ENCODE data around the gene RNF6.

The RNF6 gene

DNA sequence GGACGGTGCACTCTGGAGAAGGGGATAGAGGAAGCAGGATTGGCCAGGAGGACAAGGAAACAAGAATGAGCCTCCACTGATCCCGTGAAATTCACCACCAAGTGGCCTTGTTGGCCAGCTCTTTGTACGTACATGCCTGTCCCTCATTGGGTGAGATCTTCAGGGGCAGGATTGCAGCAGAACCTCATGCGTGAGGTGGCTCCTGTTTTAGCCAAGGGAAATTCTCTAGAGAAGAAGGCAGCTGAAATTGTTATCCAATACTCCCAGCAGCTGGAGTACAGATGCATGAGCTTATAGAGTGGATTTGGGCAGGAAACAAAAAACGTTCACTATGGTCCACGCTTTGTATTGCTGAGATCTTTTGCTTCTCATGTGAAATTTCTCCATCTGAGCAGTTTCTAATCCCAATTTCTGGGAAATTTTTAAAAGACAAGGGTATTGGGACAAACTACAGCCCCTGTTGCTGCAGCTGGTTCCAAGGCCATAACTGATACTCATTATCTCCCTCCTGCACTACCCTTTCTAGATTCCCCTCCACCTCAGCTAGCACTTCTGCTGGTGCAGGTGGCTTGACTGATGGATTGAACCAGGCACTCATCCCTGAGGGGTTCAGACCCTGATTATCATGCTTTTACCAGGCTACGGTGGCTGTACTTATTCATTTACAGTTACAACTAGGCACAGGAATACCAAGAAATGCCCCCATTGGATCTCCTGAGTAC, 3.9 kb upstream of the RNF6 start:
- no peak for DNase-seq (ENCODE audit: low read depth in 2 of 2)

GRCh38 chr13:26222520-26223046, 469 bp upstream of the RNF6 start:
- DNase-seq (ENCODE audit: low read depth in 2 of 2): no peak

GRCh38 chr13:26221399-26221720, 754 bp downstream of the RNF6 start:
- no peak for DNase-seq (ENCODE audit: low read depth in 2 of 2)

DNA sequence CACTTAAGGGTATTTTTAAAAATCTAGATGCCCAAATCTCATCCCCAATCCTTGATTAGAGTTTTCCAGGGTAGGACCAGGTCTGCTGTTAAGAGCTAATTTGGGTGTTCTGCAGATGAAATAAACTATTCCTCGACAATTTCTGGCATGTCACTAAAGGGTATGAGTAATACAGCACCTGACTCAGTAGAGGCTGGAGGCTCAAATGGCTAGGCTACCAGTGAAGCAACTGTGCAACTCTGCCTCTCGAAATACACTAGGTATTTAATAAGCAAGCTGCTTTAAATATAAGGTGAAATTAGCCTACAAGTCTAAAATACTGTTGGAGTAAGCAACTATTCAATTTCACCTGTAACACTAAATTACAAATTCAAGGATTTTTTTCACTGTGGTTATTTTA, 1.5 kb downstream of the RNF6 start:
- no peak for DNase-seq (ENCODE audit: low read depth in 2 of 2)

- no peak for DNase-seq (ENCODE audit: low read depth in 2 of 2)
Measured at GRCh38 chr13:26219726-26220125, 2.4 kb downstream of the RNF6 start.

GRCh38 chr13:26216042-26216441, 6.1 kb downstream of the RNF6 start:
- no peak for DNase-seq (ENCODE audit: low read depth in 2 of 2)

- DNase-seq (ENCODE audit: low read depth in 2 of 2): no peak
Measured at GRCh38 chr13:26213982-26214381, 8.1 kb downstream of the RNF6 start.

- no peak for DNase-seq (ENCODE audit: low read depth in 2 of 2)
Measured at GRCh38 chr13:26213345-26213744, 8.8 kb downstream of the RNF6 start.

GRCh38 chr13:26208287-26208686, 13.8 kb downstream of the RNF6 start:
- DNase-seq (ENCODE audit: low read depth in 2 of 2): no peak

DNA sequence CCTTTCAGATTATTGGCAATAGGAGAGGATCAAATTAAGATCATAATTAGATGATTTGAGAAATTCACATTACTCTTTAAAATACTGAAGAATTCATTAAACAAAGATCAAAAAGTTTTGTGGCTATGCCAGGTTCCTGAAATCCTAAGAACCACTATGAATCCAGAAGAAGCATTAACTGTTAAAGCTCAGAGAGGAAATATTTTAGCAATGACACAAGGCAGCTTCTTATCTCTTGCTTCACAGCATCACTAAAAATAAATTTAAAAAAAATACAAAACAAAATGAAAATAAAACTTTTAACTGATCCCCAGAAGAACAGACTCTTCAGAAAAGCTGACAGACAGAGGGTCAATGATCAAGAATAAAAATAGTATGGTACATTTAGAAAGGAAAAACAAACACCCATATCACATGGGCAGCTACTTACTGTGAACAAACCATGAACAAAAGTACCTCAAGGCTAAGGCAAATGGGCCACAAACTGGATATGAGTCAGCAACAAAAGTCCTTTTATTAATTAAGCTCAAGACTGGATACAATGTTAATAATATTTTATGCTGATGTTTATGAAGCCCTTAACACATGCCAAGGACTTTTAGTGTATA, 19.6 kb downstream of the RNF6 start:
- no peak for DNase-seq (ENCODE audit: low read depth in 2 of 2)

DNA sequence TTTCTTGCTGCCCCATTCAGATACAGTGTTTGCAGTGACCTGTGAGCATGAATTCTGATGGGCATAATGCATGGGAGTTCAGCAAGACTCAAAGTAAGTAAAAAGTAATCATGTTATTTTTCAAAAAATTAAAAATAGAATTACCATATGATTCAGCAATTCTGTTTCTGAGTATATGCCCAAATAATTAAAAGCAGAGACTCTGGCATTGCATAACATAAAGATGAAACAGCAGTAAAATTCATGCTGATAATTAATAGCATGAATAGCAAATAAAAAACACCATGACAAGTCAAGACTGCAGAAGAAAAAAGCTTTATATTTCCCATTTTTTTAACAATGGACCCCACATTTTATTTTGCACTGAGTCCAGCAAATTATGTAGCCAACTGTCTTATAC, 21.3 kb downstream of the RNF6 start:
- DNase-seq (ENCODE audit: low read depth in 2 of 2): no peak

DNA sequence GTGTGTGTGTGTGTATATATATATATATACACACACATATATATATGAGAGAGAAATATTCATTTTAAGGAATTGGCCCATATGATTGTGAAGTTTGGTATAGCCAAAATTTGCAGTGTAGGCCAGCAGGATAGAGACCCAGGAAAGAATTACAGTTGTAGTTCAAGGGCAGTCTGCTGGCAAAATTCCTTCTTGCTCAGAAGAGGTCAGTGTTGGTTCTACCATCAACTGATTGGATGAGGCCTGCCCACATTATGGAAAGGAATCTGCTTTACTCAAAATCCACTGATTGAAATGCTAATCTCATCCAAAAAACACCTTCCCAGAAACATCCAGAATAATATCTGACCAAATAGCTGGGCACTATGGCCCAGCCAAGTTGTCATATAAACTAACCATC, 24.0 kb downstream of the RNF6 start:
- DNase-seq (ENCODE audit: low read depth in 2 of 2): no peak

DNA sequence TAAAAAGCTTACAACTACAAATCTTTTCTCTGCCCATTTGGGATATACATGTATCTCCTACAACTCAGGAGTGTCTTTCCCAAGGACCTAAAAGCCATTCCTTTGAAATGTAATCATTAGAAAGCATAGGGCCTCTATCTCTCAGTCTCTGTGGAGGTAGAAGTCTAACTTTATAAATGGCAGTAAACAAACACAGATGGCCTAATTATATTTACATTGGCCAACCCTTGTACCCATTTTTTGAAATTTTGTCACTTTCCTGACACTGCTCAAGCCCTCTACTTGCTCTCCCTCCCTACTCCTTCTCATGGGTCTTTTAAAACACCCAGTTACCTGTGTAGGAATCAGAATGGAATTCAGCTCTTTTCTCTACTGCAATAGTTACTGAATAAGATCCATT, 24.8 kb downstream of the RNF6 start:
- no peak for DNase-seq (ENCODE audit: low read depth in 2 of 2)

- no peak for DNase-seq (ENCODE audit: low read depth in 2 of 2)
Measured at GRCh38 chr13:26186995-26187394, 35.1 kb downstream of the RNF6 start.

GRCh38 chr13:26186118-26186870, 35.8 kb downstream of the RNF6 start:
- peak; percentile 71 to 82 for DNase-seq (ENCODE audit: low read depth in 2 of 2)

DNA sequence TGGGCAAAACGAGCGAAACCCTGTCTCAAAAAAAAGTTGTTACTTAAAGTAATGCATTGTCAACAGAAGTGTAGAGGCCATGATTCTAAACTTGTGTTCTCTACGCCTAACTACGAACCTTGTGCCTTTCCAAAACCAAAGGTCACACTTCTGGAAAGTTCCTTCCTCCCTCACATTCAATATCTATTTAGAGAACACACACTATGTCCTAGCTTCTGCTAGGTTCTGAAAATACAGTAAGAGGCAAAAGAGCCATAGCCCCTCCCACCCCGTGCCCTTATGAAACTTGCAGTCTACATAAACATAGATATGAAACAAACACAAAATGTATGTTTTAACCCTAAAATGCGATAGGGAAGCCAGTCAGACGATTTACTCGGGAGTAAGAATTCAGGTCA, 36.4 kb downstream of the RNF6 start:
- no peak for DNase-seq (ENCODE audit: low read depth in 2 of 2)

GRCh38 chr13:26184791-26185250, 37.3 kb downstream of the RNF6 start:
- peak; percentile 26 to 35 for DNase-seq (ENCODE audit: low read depth in 2 of 2)

DNA sequence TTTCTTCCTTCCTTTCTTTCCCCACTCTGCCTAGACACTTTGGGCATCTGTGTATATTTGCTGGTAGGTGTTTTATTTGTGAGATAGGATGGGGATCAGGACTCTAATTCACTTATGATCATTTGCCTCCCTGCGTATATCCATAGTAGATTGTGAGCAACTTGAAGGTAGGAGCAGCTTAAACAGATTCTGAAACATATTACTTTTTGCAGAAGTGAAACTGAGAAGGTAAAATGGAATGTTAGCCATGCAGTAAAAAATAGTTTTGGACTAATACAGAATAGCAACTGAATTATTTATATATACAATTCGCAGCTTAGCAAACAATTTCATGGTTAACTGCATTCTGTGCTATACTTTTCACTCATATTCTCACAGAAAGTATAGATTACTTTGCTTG, 38.7 kb downstream of the RNF6 start:
- no peak for DNase-seq (ENCODE audit: low read depth in 2 of 2)

DNA sequence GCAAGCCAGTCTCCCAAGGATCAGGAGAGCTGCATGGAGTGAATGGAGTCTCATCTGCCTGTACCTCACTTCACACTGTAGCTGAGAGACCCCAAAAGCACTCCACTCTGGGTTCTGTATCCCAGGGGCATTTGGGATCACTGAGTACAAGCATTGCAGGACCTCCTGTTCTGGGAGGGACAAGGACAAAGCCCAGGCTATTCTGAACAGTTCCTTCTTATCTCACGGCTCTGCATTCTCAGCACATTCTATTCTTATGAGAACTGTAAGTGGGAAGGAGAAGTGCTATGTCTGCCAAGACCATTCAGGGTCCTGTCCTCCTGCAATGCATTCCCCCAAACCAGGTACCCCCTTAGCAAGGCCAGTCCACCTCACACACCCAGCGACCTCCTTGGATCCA, 42.8 kb downstream of the RNF6 start:
- DNase-seq (ENCODE audit: low read depth in 2 of 2): no peak

GRCh38 chr13:26168835-26169234, 53.3 kb downstream of the RNF6 start:
- DNase-seq (ENCODE audit: low read depth in 2 of 2): no peak

GRCh38 chr13:26168237-26168814, 53.8 kb downstream of the RNF6 start:
- no peak for DNase-seq (ENCODE audit: low read depth in 2 of 2)

- no peak for DNase-seq (ENCODE audit: low read depth in 2 of 2)
Measured at GRCh38 chr13:26163812-26164211, 58.3 kb downstream of the RNF6 start.

Measured in stimulated activated CD8-positive, alpha-beta memory T cell treated with anti-CD3 and anti-CD28 coated beads, Interleukin-15, amount 100 ng/mL, for 4 hours (primary cell).